Body of pancreas (tissue), 4 donors: ENCODE results near the gene DNPEP.
A peak's percentile ranks its signal among the peaks of the same experiment; 100 is the strongest.

Experiments
- CTCF ChIP-seq, 7 experiments: fragments of 450-650 bp in 4 of 7; fragments of 200-600 bp in 3 of 7; sonication (generic) in 3 of 7; IDR thresholded peaks; one replicate each; pipeline ENCODE4 v1.5.1; 2016 to 2019; ENCODE audit warnings: antibody characterized with exemption in 7 of 7
- POLR2A ChIP-seq, 3 donors: fragments of 450-650 bp; IDR thresholded peaks; one replicate each; pipeline ENCODE4 v1.6.1; 2016; ENCODE audit warnings: antibody characterized with exemption in 3 of 3, mild to moderate bottlenecking in 2 of 3

- TF ChIP-seq CTCF (IDR thresholded peaks at IDR 0.05) (peak; percentile 58 to 86 (median 79)), POLR2A (IDR thresholded peaks at IDR 0.05) (no peak)
Measured at GRCh38 chr2:219402665-219403515, 15.2 kb upstream of the DNPEP start.
